HG03196 (cell line): ENCODE measurements around the gene CRAMP1.

ENCODE experiments used
- ATAC-seq: cut with Tn5 transposase; IDR thresholded peaks from one replicate; pipeline ENCODE4 v1.9.1; 2021; ENCODE audit not compliant: unreplicated experiment

CRAMP1 gene

GRCh38 chr16:1633310-1633709 lies 21.1 kb downstream of the CRAMP1 start:
- ATAC-seq, result no peak

DNA sequence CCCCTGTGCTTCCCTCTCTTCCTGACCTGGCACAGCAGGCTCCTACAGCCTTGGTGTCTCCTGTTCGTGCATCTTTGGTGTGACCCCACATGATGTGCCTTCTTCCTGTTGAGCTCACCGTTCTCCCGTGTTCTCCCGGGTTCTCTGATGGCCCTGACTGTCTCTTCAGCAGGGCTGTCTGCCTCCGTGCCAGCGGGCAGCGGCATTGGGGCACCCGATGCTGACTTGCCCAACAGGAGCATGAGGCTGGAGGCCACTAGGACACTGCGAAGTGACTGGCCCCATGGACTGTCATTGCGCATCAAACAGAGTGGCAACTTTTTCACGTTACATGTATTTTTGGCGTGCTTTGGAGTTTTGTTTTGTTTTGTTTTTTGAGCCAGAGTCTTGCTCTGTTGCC lies 22.4 kb downstream of the CRAMP1 start:
- no peak for ATAC-seq

DNA sequence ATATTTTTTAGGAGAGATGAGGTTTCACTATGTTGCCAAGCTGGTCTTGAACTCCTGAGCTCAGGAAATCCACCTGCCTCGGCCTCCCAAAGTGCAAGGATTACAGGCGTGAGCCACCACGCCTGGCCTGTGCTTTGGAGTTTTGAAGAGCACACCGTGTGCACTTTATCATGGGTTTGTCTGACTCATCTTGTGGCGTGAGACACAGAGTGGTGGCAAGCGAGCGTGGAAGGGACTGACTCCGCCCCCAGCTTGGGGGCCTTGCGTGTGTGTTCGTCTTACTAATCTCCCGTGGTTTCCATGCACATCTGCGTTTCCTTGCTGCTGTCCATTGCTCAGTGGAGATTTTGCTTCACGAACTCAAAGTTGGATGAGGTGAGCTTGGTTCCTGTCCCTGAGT lies 22.9 kb downstream of the CRAMP1 start:
- ATAC-seq, result no peak

- ATAC-seq, result no peak
Observed at GRCh38 chr16:1637526-1637925, 25.4 kb downstream of the CRAMP1 start.

GRCh38 chr16:1638757-1639156 lies 26.6 kb downstream of the CRAMP1 start:
- no peak for ATAC-seq

DNA sequence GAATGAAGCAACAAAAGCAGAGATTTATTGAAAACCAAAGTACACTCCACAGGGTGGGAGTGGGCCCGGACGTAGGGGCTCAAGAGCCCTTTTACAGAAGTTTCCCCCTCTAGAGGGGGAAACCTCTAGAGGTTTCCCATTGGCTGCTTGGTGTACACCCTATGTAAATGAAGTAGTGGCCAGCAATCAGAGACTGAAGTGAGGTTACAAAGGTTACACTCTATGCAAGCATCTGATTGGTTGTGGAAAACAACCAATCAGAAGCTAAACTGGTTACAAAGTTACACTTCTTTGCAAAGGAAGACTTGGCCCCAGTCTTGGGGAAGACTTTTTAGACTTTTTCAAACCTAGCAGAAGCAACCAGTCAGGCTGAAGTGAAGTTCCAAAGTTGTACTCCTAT lies 27.1 kb downstream of the CRAMP1 start:
- ATAC-seq, result no peak

GRCh38 chr16:1639860-1640259 lies 27.7 kb downstream of the CRAMP1 start:
- ATAC-seq, result no peak

GRCh38 chr16:1640261-1640941 lies 28.2 kb downstream of the CRAMP1 start:
- ATAC-seq, result no peak

DNA sequence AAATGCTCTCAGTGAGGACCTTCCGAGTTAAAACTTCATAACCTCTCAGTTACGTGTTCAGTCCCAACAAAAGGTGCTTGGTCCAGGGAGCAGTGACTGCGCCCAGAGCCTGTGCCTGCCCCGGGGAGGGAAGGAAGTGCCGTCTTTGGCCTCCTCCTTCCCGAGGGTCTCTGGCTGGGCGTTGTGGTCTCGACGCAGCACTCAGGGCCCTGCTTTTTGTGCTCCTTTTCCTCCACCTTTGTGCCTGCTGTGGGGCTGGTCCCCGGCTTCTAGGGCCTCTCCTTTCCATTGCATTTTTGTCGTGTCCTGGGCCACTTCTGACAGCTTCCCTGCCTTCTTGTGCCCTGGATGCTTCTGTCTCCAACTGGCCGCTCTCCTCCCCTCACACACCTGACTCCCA lies 29.1 kb downstream of the CRAMP1 start:
- ATAC-seq, result no peak

GRCh38 chr16:1642148-1642547 lies 30.0 kb downstream of the CRAMP1 start:
- ATAC-seq, result no peak

GRCh38 chr16:1642753-1643152 lies 30.6 kb downstream of the CRAMP1 start:
- no peak for ATAC-seq

DNA sequence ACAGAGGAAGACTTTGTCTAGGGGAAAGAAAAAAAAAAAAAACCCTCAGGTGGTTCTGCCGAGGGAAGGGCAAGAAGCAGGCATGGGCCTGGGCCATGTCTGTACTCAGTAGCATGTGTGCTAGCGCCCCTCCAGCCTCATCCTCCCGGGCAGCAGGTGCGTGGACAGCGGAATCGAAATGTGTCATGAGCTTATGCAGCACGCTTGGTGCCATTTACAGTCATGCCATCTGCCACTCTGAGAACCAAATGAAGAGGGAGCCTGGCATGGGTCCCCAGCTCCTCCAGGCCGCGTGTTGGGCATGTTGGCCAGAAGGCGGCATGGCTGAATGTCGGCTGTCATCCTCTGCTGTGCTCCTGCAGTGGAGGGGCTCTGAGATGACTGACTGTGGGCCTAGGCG lies 31.4 kb downstream of the CRAMP1 start:
- no peak for ATAC-seq

DNA sequence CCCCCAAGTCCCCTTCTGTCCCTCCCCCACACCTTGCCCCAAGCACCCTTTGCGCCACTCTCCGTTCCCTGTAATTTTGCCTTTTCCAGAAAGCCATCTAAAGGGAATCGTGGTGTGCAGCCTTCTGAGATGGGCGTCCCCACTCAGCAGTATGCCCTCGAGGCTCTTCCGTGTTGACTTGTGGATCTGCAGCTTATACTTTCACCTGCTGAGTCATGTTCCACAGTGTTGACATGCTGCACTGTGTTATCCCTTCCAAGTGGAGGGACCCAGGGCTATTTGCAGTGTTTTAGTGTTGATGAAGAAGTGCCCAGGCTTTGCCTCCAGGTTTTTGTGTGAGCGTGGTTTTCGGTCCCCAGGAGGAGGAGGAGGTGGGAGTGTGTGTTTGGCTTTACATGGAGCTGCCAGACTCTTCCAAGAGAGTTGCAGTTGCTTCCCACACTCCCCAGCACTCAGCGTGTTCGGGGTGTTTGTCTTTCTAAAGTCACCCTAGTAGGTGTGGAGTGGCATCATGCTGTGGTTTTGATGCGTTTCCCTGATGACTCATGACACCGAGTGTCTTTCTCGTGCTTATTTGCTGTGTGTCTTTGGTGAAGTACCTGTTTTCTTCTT lies 33.9 kb downstream of the CRAMP1 start:
- ATAC-seq, result no peak

GRCh38 chr16:1647856-1648255 lies 35.7 kb downstream of the CRAMP1 start:
- ATAC-seq, result no peak

- ATAC-seq, result no peak
Observed at GRCh38 chr16:1650131-1650530, 38.0 kb downstream of the CRAMP1 start.

DNA sequence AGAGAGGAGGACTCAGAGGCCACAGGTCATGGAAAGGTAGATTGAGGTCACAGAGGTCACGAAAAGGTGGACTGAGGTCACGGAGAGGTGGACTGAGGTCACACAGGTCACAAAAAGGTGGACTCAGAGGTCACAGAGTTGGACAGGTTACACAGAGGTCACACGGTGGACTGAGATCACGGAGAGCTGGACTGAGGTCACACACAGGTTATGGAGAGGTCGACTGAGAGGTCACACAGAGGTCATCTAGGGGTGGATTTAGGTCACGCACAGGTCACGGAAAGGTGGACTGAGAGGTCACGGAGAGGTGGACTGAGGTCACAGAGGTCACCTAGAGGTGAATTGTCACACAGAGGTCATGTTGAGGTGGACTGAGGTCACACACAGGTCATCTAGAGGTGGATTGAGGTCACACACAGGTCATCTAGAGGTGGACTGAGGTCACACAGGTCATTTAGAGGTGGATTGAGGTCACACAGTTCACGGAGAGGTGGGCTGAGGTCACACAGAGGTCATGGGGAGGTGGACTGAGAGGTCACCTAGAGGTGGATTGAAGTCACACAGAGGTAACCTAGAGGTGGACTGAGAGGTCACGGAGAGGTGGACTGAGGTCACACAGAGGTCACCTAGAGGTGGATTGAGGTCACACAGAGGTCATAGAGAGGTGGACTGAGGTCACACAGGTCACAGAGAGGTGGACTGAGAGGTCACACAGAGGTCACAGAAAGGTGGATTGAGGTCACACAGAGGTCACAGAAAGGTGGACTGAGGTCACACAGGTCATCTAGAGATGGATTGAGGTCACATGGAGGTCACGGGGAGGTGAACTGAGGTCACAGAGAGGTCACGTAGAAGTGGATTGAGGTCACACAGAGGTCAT lies 39.2 kb downstream of the CRAMP1 start:
- ATAC-seq, result no peak

- ATAC-seq, result no peak
Observed at GRCh38 chr16:1651974-1652312, 39.8 kb downstream of the CRAMP1 start.

- no peak for ATAC-seq
Observed at GRCh38 chr16:1653023-1653422, 40.9 kb downstream of the CRAMP1 start.

- ATAC-seq, result no peak
Observed at GRCh38 chr16:1654505-1655268, 42.5 kb downstream of the CRAMP1 start.

DNA sequence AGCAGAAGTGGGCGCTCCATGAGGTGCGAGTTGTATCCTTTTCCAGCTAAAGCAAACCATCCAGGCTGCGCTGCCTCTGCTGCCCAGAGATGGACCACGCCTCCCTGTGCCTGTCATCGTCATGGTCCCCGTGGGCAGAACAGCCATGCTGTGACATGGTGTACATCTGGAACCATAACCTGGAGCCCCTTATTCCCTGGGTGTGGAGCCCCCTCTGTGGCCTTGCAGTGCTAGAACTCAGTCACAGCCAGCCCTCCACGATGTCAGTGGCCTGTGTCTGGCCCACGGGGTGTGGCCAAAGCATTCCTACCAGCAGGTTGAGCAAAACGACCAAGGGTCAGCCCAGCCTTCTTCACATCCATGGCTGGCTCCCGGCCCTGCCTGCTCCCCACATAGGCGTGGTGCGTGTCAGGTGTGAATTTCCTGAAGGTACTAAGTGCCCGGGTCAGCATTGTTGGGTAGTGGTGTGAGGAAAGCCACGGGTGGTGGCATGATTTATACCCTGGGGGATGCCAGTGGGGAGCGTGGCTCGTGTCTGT lies 43.2 kb downstream of the CRAMP1 start:
- no peak for ATAC-seq
